ENCODE measurements around the gene TAOK3.

The TAOK3 gene

GRCh38 chr12:118126119-118126757 lies 246.5 kb downstream of the TAOK3 start:
- H3K9me3 ChIP-seq (ENCODE audit: low read length): no peaks in the 10 kb centered on the region
- no peak overlapping the region for H3K4me3 ChIP-seq (ENCODE audit: low read depth, low read length, poor library complexity, severe bottlenecking)
- no peaks in the 10 kb centered on the region for H3F3A ChIP-seq (ENCODE audit: insufficient read depth, low read length)
- H3K9me2 ChIP-seq (ENCODE audit: low read depth, low read length): no peaks in the 10 kb centered on the region
- H3K4me2 ChIP-seq (ENCODE audit: low read length): no peak overlapping the region
- TF ChIP-seq CTCF (IDR thresholded peaks at IDR 0.05; ENCODE audit: low read length) (no peak), EZH2 (IDR thresholded peaks at IDR 0.05; ENCODE audit: borderline replicate concordance, low read length) (no peak)
- no peak overlapping the region for H2AFZ ChIP-seq (ENCODE audit: low read length)
- no peak overlapping the region for H3K9ac ChIP-seq (ENCODE audit: low read length)
- H3K27me3 ChIP-seq (ENCODE audit: insufficient read depth, low read length): no peaks in the 10 kb centered on the region
- no peaks in the 10 kb centered on the region for H3K36me3 ChIP-seq (ENCODE audit: insufficient read depth, low read length)
- no peaks in the 10 kb centered on the region for H4K20me1 ChIP-seq (ENCODE audit: insufficient read depth, low read length)
- no peak overlapping the region for H3K27ac ChIP-seq (ENCODE audit: low read depth, low read length, poor library complexity, severe bottlenecking)
- no peaks in the 10 kb centered on the region for H3K79me2 ChIP-seq (ENCODE audit: insufficient read depth, low read length)
- H3K4me1 ChIP-seq (ENCODE audit: insufficient read depth, low read length, severe bottlenecking): no peaks in the 10 kb centered on the region

- no peaks in the 10 kb centered on the region for H3K27me3 ChIP-seq (ENCODE audit: insufficient read depth, low read length)
- H3K9me2 ChIP-seq (ENCODE audit: low read depth, low read length): no peaks in the 10 kb centered on the region
- TF ChIP-seq CTCF (IDR thresholded peaks at IDR 0.05; ENCODE audit: low read length): no peak
- no peak for TF ChIP-seq EZH2 (IDR thresholded peaks at IDR 0.05; ENCODE audit: borderline replicate concordance, low read length)
Observed at GRCh38 chr12:118125743-118126118, 247.0 kb downstream of the TAOK3 start.

GRCh38 chr12:118124333-118124874 lies 248.3 kb downstream of the TAOK3 start:
- Histone ChIP-seq H3K4me3 (ENCODE audit: low read depth, low read length, poor library complexity, severe bottlenecking) (no peak overlapping the region), H3K9ac (ENCODE audit: low read length) (no peak overlapping the region), H4K20me1 (ENCODE audit: insufficient read depth, low read length) (no peaks in the 10 kb centered on the region), H3K27ac (ENCODE audit: low read depth, low read length, poor library complexity, severe bottlenecking) (no peak overlapping the region), H3K4me1 (ENCODE audit: insufficient read depth, low read length, severe bottlenecking) (no peaks in the 10 kb centered on the region), H3K9me3 (ENCODE audit: low read length) (no peaks in the 10 kb centered on the region), H3K36me3 (ENCODE audit: insufficient read depth, low read length) (no peaks in the 10 kb centered on the region), H3F3A (ENCODE audit: insufficient read depth, low read length) (no peaks in the 10 kb centered on the region), H3K4me2 (ENCODE audit: low read length) (no peak overlapping the region), H3K27me3 (ENCODE audit: insufficient read depth, low read length) (no peaks in the 10 kb centered on the region), H2AFZ (ENCODE audit: low read length) (no peak overlapping the region), H3K9me2 (ENCODE audit: low read depth, low read length) (no peaks in the 10 kb centered on the region), H3K79me2 (ENCODE audit: insufficient read depth, low read length) (no peaks in the 10 kb centered on the region)
- TF ChIP-seq EZH2 (IDR thresholded peaks at IDR 0.05; ENCODE audit: borderline replicate concordance, low read length) (no peak), CTCF (IDR thresholded peaks at IDR 0.05; ENCODE audit: low read length) (no peak)

More at GRCh38 chr12:118125743-118126118, 247.0 kb downstream of the TAOK3 start:
- Histone ChIP-seq H3K4me2 (ENCODE audit: low read length) (no peak overlapping the region), H3K36me3 (ENCODE audit: insufficient read depth, low read length) (no peaks in the 10 kb centered on the region), H4K20me1 (ENCODE audit: insufficient read depth, low read length) (no peaks in the 10 kb centered on the region), H3K79me2 (ENCODE audit: insufficient read depth, low read length) (no peaks in the 10 kb centered on the region), H3K4me1 (ENCODE audit: insufficient read depth, low read length, severe bottlenecking) (no peaks in the 10 kb centered on the region), H2AFZ (ENCODE audit: low read length) (no peak overlapping the region), H3F3A (ENCODE audit: insufficient read depth, low read length) (no peaks in the 10 kb centered on the region), H3K9me3 (ENCODE audit: low read length) (no peaks in the 10 kb centered on the region), H3K9ac (ENCODE audit: low read length) (no peak overlapping the region), H3K27ac (ENCODE audit: low read depth, low read length, poor library complexity, severe bottlenecking) (no peak overlapping the region), H3K4me3 (ENCODE audit: low read depth, low read length, poor library complexity, severe bottlenecking) (no peak overlapping the region)

Measured in OCI-LY1 (cell line).